ENCODE data around the gene PGAM2.

Gene PGAM2

GRCh38 chr7:44050915-44051560 is 14.3 kb downstream of the PGAM2 start:
- Histone ChIP-seq H3K79me1 (replicated peaks; ENCODE audit: low read length, poor library complexity, severe bottlenecking) (peaks cover 46% of the 10 kb centered on the region), H3K4me1 (ENCODE audit: control insufficient read depth, insufficient read depth, low read depth, low read length) (peaks cover 8% of the 10 kb centered on the region), H3K27ac (ENCODE audit: low read length, poor library complexity, severe bottlenecking) (no peak overlapping the region), H2BK120ac (ENCODE audit: low read depth, low read length) (no peak overlapping the region), H3K4me2 (ENCODE audit: low read length, poor library complexity, severe bottlenecking) (no peak overlapping the region), H3K9me3 (ENCODE audit: control insufficient read depth, low read length) (no peaks in the 10 kb centered on the region), H3K36me3 (ENCODE audit: control insufficient read depth in 1 of 2, insufficient read depth in 2 of 2, low read depth in 1 of 2, low read length in 2 of 2) (peaks cover 60 to 77% of the 10 kb centered on the region in 2 experiments), H3K4me3 (ENCODE audit: insufficient read depth in 1 of 2, low read depth in 1 of 2, low read length in 2 of 2) (no peak overlapping the region), H3K4ac (ENCODE audit: low read depth in 1 of 2, low read length in 2 of 2) (no peak overlapping the region), H4K8ac (ENCODE audit: low read length) (no peak overlapping the region), H2AK5ac (ENCODE audit: low read length, severe bottlenecking) (no peak overlapping the region), H4K91ac (ENCODE audit: low read length) (no peak overlapping the region), H3K9ac (ENCODE audit: low read length) (no peak overlapping the region), H2AFZ (ENCODE audit: low read depth, low read length) (no peak overlapping the region), H3K27me3 (ENCODE audit: control insufficient read depth in 1 of 2, insufficient read depth in 1 of 2, low read length in 2 of 2) (no peaks in the 10 kb centered on the region), H3K23ac (ENCODE audit: low read length in 2 of 2) (no peak overlapping the region), H3K14ac (ENCODE audit: low read length in 2 of 2) (no peak overlapping the region), H2BK15ac (ENCODE audit: low read depth, poor library complexity, severe bottlenecking) (no peak overlapping the region), H2BK5ac (ENCODE audit: low read depth, low read length, poor library complexity, severe bottlenecking) (no peak overlapping the region), H3K18ac (ENCODE audit: low read depth in 1 of 2, low read length in 2 of 2) (no peak overlapping the region), H2BK12ac (ENCODE audit: low read length in 2 of 2) (no peak overlapping the region)
- no peak for DNase-seq
- 96% methylated on average over 8 of the region's 8 CpGs for WGBS

- H3K4me1 ChIP-seq (ENCODE audit: control insufficient read depth, insufficient read depth, low read depth, low read length) = peaks cover 11% of the 10 kb centered on the region
- WGBS = 96% methylated on average over 14 of the region's 14 CpGs
- H3K79me1 ChIP-seq (replicated peaks; ENCODE audit: low read length, poor library complexity, severe bottlenecking) = peaks cover 46% of the 10 kb centered on the region
- H3K23ac ChIP-seq (ENCODE audit: low read length in 2 of 2) = no peak overlapping the region
- H3K27ac ChIP-seq (ENCODE audit: low read length, poor library complexity, severe bottlenecking) = no peak overlapping the region
- H2BK5ac ChIP-seq (ENCODE audit: low read depth, low read length, poor library complexity, severe bottlenecking) = no peak overlapping the region
- no peak overlapping the region for H2AK5ac ChIP-seq (ENCODE audit: low read length, severe bottlenecking)
- H3K18ac ChIP-seq (ENCODE audit: low read depth in 1 of 2, low read length in 2 of 2) = no peak overlapping the region
- no peak overlapping the region for H2BK12ac ChIP-seq (ENCODE audit: low read length in 2 of 2)
- H3K4me2 ChIP-seq (ENCODE audit: low read length, poor library complexity, severe bottlenecking) = no peak overlapping the region
- H3K9me3 ChIP-seq (ENCODE audit: control insufficient read depth, low read length) = no peaks in the 10 kb centered on the region
- H3K4ac ChIP-seq (ENCODE audit: low read depth in 1 of 2, low read length in 2 of 2) = no peak overlapping the region
- no peak overlapping the region for H2BK120ac ChIP-seq (ENCODE audit: low read depth, low read length)
- H4K8ac ChIP-seq (ENCODE audit: low read length) = no peak overlapping the region
- peaks cover 60 to 70% of the 10 kb centered on the region in 2 experiments for H3K36me3 ChIP-seq (ENCODE audit: control insufficient read depth in 1 of 2, insufficient read depth in 2 of 2, low read depth in 1 of 2, low read length in 2 of 2)
- no peaks in the 10 kb centered on the region for H3K27me3 ChIP-seq (ENCODE audit: control insufficient read depth in 1 of 2, insufficient read depth in 1 of 2, low read length in 2 of 2)
- no peak overlapping the region for H4K91ac ChIP-seq (ENCODE audit: low read length)
- peak overlapping the region; percentile 13 for H2BK15ac ChIP-seq (ENCODE audit: low read depth, poor library complexity, severe bottlenecking)
- DNase-seq = no peak
- H3K9ac ChIP-seq (ENCODE audit: low read length) = no peak overlapping the region
- no peak overlapping the region for H3K4me3 ChIP-seq (ENCODE audit: insufficient read depth in 1 of 2, low read depth in 1 of 2, low read length in 2 of 2)
- no peak overlapping the region for H3K14ac ChIP-seq (ENCODE audit: low read length in 2 of 2)
- no peak overlapping the region for H2AFZ ChIP-seq (ENCODE audit: low read depth, low read length)
Measured at GRCh38 chr7:44050121-44050914, 15.0 kb downstream of the PGAM2 start.

GRCh38 chr7:44048031-44048795 is 17.2 kb downstream of the PGAM2 start:
- no peak overlapping the region for H3K4me2 ChIP-seq (ENCODE audit: low read length, poor library complexity, severe bottlenecking)
- H2AK5ac ChIP-seq (ENCODE audit: low read length, severe bottlenecking) = no peak overlapping the region
- H3K79me1 ChIP-seq (replicated peaks; ENCODE audit: low read length, poor library complexity, severe bottlenecking) = peaks cover 43% of the 10 kb centered on the region

More at GRCh38 chr7:44048031-44048795, 17.2 kb downstream of the PGAM2 start:
- H3K4ac ChIP-seq (ENCODE audit: low read depth in 1 of 2, low read length in 2 of 2) = no peak overlapping the region
- H2BK120ac ChIP-seq (ENCODE audit: low read depth, low read length) = no peak overlapping the region
- H2BK12ac ChIP-seq (ENCODE audit: low read length in 2 of 2) = no peak overlapping the region
- no peak overlapping the region for H2AFZ ChIP-seq (ENCODE audit: low read depth, low read length)
- H3K4me1 ChIP-seq (ENCODE audit: control insufficient read depth, insufficient read depth, low read depth, low read length) = peaks cover 14% of the 10 kb centered on the region
- H3K4me3 ChIP-seq (ENCODE audit: insufficient read depth in 1 of 2, low read depth in 1 of 2, low read length in 2 of 2) = no peak overlapping the region
- no peak for DNase-seq
- no peak overlapping the region for H2BK15ac ChIP-seq (ENCODE audit: low read depth, poor library complexity, severe bottlenecking)
- H3K14ac ChIP-seq (ENCODE audit: low read length in 2 of 2) = no peak overlapping the region
- peak overlapping the region; percentile 54 for H3K9ac ChIP-seq (ENCODE audit: low read length)
- H3K27me3 ChIP-seq (ENCODE audit: control insufficient read depth in 1 of 2, insufficient read depth in 1 of 2, low read length in 2 of 2) = no peaks in the 10 kb centered on the region
- peaks cover 52 to 57% of the 10 kb centered on the region in 2 experiments for H3K36me3 ChIP-seq (ENCODE audit: control insufficient read depth in 1 of 2, insufficient read depth in 2 of 2, low read depth in 1 of 2, low read length in 2 of 2)
- 94% methylated on average over 7 of the region's 7 CpGs for WGBS
- H3K18ac ChIP-seq (ENCODE audit: low read depth in 1 of 2, low read length in 2 of 2) = no peak overlapping the region
- no peak overlapping the region for H4K91ac ChIP-seq (ENCODE audit: low read length)
- H3K9me3 ChIP-seq (ENCODE audit: control insufficient read depth, low read length) = no peaks in the 10 kb centered on the region
- H2BK5ac ChIP-seq (ENCODE audit: low read depth, low read length, poor library complexity, severe bottlenecking) = no peak overlapping the region
- H3K27ac ChIP-seq (ENCODE audit: low read length, poor library complexity, severe bottlenecking) = no peak overlapping the region
- no peak overlapping the region for H3K23ac ChIP-seq (ENCODE audit: low read length in 2 of 2)
- H4K8ac ChIP-seq (ENCODE audit: low read length) = no peak overlapping the region
